Stimulated activated CD8-positive, alpha-beta memory T cell treated with anti-CD3 and anti-CD28 coated beads, Interleukin-7, amount 100 ng/mL, for 24 hours (primary cell): ENCODE measurements around the gene TCF7.
A peak's percentile ranks its signal among the peaks of the same experiment; 100 is the strongest.

Experiments
- DNase-seq: peaks from one replicate; pipeline ENCODE4 v3.0.0-alpha.2; 2020; ENCODE audit warnings: low read depth

The TCF7 gene

DNA sequence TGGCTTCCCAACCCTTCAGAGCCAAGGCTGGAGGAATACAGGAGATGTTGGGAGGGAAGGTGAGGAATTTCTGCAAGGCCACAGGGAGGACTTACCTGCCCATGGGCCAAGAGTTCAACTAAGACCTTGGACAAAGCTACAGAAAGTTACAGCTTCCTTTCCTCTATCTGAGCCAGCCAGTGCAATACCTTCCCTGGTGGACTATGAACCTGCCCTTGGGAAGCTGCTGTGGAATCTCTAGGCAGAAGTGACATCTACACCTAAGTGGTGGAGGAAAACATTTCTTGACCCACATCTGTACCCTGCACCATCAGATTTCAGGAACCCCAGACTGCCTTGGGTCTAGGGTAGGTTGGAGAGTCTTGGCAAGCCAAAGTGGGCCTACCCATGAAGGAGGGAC lies 69.0 kb downstream of the TCF7 start:
- DNase-seq: no peak

DNA sequence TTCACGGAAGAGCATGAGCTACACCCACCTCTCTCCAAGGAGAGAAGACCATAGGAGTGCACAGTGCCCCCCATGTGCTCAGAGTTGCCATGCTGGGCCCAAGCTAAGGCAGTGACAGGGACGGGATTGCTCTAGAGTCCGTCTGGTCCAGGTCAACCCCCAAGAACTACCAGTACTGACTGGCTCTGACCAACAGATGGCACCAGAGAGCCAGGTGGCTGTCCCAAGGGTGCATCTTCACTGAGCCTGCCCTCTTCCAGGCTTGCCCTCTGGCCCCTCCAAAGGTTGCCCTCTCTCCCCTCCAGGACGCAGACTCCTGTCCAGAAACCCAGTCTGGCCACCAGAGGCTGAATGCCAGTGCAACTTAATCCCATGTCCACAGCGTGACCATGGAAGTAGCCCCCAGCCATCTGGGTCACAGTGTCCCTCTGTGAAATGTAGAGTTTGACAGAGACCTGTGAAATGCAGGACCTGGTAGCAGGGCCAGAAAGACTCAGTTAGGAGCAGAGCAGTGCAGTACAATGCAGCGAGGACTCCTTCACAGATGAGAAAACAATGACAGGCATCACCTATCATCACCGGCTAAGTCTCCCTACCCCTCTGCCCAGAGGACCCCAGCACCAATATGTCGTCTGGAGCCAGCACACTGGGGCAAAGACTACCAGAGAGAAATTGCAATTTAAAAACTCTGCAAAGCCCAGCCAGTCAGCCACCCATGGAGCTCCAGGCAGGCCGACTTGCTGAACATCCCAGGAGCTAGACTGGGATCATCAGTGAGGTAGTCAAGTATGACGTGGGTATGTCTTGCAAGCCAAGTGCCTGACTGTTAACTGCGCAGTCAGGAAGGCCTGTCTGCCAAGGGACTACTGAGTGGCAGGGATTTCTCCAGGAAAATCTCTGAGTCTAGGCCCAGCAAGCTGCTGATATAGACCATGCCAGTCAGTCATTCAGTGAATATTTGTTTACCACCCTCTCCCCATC lies 70.0 kb downstream of the TCF7 start:
- DNase-seq: peak; percentile 53

DNA sequence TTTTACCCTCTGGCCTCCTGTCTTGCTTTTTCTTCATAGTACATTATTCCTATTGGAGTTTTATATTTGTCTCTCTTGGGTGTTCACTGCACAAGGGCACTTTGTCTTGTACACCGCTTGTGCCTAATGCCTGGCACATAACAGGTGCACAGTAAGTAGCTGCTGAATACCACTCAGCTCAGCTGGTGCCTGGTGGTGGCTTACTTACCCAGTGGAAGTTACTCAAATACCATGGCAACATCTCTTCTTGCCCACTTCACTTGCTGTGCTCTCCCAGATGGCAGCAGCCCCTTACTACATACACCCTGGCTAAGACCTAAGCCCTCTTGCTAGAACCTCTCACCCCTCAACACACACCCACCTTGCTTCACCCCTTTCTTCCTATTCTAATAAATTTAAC lies 73.6 kb downstream of the TCF7 start:
- no peak for DNase-seq

GRCh38 chr5:134189031-134189430 lies 74.5 kb downstream of the TCF7 start:
- no peak for DNase-seq

GRCh38 chr5:134195666-134196065 lies 81.2 kb downstream of the TCF7 start:
- DNase-seq: no peak
